Measurements from ENCODE around the gene TCF15. TPM values are rescaled to one million over a fixed set of nuclear protein-coding genes. Genes with fewer than 3 reads are reported as not detected.

The TCF15 gene
- total and polyA plus RNA-seq, 4 donors: not detected

GRCh38 chr20:647479-648019, 37.4 kb upstream of the TCF15 start:
- H3K27ac ChIP-seq (ENCODE audit: low read depth in 1 of 2, low read length in 2 of 2): no peak overlapping the region
- DNase-seq (ENCODE audit: low spot score): no peak
- H3K4me1 ChIP-seq (ENCODE audit: control insufficient read depth in 4 of 4, insufficient read depth in 4 of 4, low read length in 3 of 4): peaks cover 6 to 26% (median 12%) of the 10 kb centered on the region in 4 donors
- no peak for TF ChIP-seq EGR1 (IDR thresholded peaks at IDR 0.05; ENCODE audit: low read depth in 2 of 2)
- no peak for TF ChIP-seq SP1 (IDR thresholded peaks at IDR 0.05)
- TF ChIP-seq TAF1 (conservative IDR thresholded peaks at IDR 0.05): no peak
- TF ChIP-seq FOXA1 (IDR thresholded peaks at IDR 0.05): no peak
- no peak for TF ChIP-seq CTCF (IDR thresholded peaks at IDR 0.05; ENCODE audit: low read depth, low read length, missing input control)
- no peak for TF ChIP-seq MAX (IDR thresholded peaks at IDR 0.05)
- no peak for TF ChIP-seq ZBTB33 (IDR thresholded peaks at IDR 0.05)
- TF ChIP-seq REST (IDR thresholded peaks at IDR 0.05): no peak
- TF ChIP-seq RAD21 (IDR thresholded peaks at IDR 0.05): no peak
- TF ChIP-seq NR2F2 (IDR thresholded peaks at IDR 0.05): no peak
- TF ChIP-seq HNF4G (IDR thresholded peaks at IDR 0.05): no peak
- no peak overlapping the region for H3K9ac ChIP-seq (ENCODE audit: low read depth in 1 of 2, low read length in 2 of 2)
- H3K36me3 ChIP-seq (ENCODE audit: control insufficient read depth in 4 of 4, insufficient read depth in 3 of 4, low read depth in 1 of 4, low read length in 3 of 4): peaks cover 7 to 15% (median 13%) of the 10 kb centered on the region in 4 donors
- peaks cover 0 to 3% (median 0%) of the 10 kb centered on the region in 4 donors for H3K9me3 ChIP-seq (ENCODE audit: control insufficient read depth in 4 of 4, low read length in 3 of 4)
- no peaks in the 10 kb centered on the region for H3K27me3 ChIP-seq (ENCODE audit: control insufficient read depth in 4 of 4, insufficient read depth in 4 of 4, low read length in 3 of 4)
- H3K4me3 ChIP-seq (ENCODE audit: low read depth in 1 of 3, low read length in 3 of 3): no peak overlapping the region
- 93% methylated on average over 2 of the region's 2 CpGs for WGBS

GRCh38 chr20:646868-647233, 36.7 kb upstream of the TCF15 start:
- H3K27ac ChIP-seq (ENCODE audit: low read depth in 1 of 2, low read length in 2 of 2): no peak overlapping the region
- no peak overlapping the region for H3K4me3 ChIP-seq (ENCODE audit: low read depth in 1 of 3, low read length in 3 of 3)
- TF ChIP-seq TAF1 (conservative IDR thresholded peaks at IDR 0.05) (no peak), GABPA (IDR thresholded peaks at IDR 0.05 in 1 of 2, conservative IDR thresholded peaks at IDR 0.05 in 1 of 2) (no peak), RXRA (IDR thresholded peaks at IDR 0.05) (no peak), ATF3 (IDR thresholded peaks at IDR 0.05) (no peak), RAD21 (IDR thresholded peaks at IDR 0.05) (no peak), HNF4A (conservative IDR thresholded peaks at IDR 0.05) (no peak), MAX (IDR thresholded peaks at IDR 0.05) (no peak), EGR1 (IDR thresholded peaks at IDR 0.05; ENCODE audit: low read depth in 2 of 2) (no peak), SP1 (IDR thresholded peaks at IDR 0.05) (no peak), REST (IDR thresholded peaks at IDR 0.05) (no peak), YY1 (IDR thresholded peaks at IDR 0.05) (no peak), NR2F2 (IDR thresholded peaks at IDR 0.05) (no peak), JUND (IDR thresholded peaks at IDR 0.05) (no peak)
- H3K4me1 ChIP-seq (ENCODE audit: control insufficient read depth in 4 of 4, insufficient read depth in 4 of 4, low read length in 3 of 4): peaks cover 6 to 19% (median 9%) of the 10 kb centered on the region in 4 donors
- H3K9me3 ChIP-seq (ENCODE audit: control insufficient read depth in 4 of 4, low read length in 3 of 4): peaks cover 0 to 3% (median 0%) of the 10 kb centered on the region in 4 donors
- H3K36me3 ChIP-seq (ENCODE audit: control insufficient read depth in 4 of 4, insufficient read depth in 3 of 4, low read depth in 1 of 4, low read length in 3 of 4): peaks cover 7 to 15% (median 13%) of the 10 kb centered on the region in 4 donors
- DNase-seq (ENCODE audit: low spot score): no peak
- H3K27me3 ChIP-seq (ENCODE audit: control insufficient read depth in 4 of 4, insufficient read depth in 4 of 4, low read length in 3 of 4): no peaks in the 10 kb centered on the region
- no peak overlapping the region for H3K9ac ChIP-seq (ENCODE audit: low read depth in 1 of 2, low read length in 2 of 2)
- WGBS: 97% methylated on average over 2 of the region's 2 CpGs
